Mucosa of descending colon (tissue), 3 donors: ENCODE data around the gene IMPA2. TPM values are rescaled to one million over a fixed set of nuclear protein-coding genes. Genes with fewer than 3 reads are reported as not detected.

ENCODE experiments used
- ATAC-seq: fragments of 200-7000 bp; cut with Tn5 transposase; one replicate; pipeline ENCODE4 v1.9.1; 2020; ENCODE audit warnings: mild to moderate bottlenecking, moderate library complexity
- DNase-seq, 3 donors: peaks; one replicate each; pipeline ENCODE4 v3.0.0-alpha.2; 2020
- H3K36me3 ChIP-seq: fragments of 200-600 bp; one replicate; pipeline ENCODE4 v1.8.0; 2021; ENCODE audit warnings: low read depth, mild to moderate bottlenecking
- H3K4me1 ChIP-seq: fragments of 200-600 bp; one replicate; pipeline ENCODE4 v1.8.0; 2021; ENCODE audit warnings: low read depth, mild to moderate bottlenecking
- H3K4me3 ChIP-seq: fragments of 200-600 bp; one replicate; pipeline ENCODE4 v1.8.0; 2021; ENCODE audit warnings: mild to moderate bottlenecking
- H3K9me3 ChIP-seq: fragments of 200-600 bp; one replicate; pipeline ENCODE4 v1.8.0; 2021; ENCODE audit warnings: mild to moderate bottlenecking
- intact Hi-C, 2 donors: fragments of 100-400 bp; cut with DNase I in 1 of 2; cut with micrococcal nuclease in 1 of 2; formaldehyde crosslinking; loops; one replicate each; pipeline versions ENCODE4 v1.11.0 to v1.11.1; 2022; cut with DNase I, micrococcal nuclease
- total RNA-seq, 3 donors: library from RNA; stranded (reverse); fragmentation: NEBNext Ultra II Directional in 2 of 3; extraction: Animal tissue kit (Norgen Biotek cat#: 25700) in 2 of 3; gene quantifications; one replicate each; pipeline versions ENCODE4 v1.2.1 to v1.2.4, GENCODE V29; 2021 to 2023
- TF ChIP-seq, protein P1 (sequence below): fragments of 200-600 bp; IDR thresholded peaks from one replicate; pipeline ENCODE4 v1.8.0; 2022; ENCODE audit warnings: antibody characterized with exemption, mild to moderate bottlenecking
- donor health status: DM: no; HTN: no; CAD: no; lungs with moderate emphysema.
- donor health status: DM: no; HTN: no; CAD: no.
- donor health status: DM: no; HTN: yes; CAD: no.

The IMPA2 gene
- total RNA-seq, 3 donors from 2014 or later: 58.0 to 152 (median 117) TPM

DNA sequence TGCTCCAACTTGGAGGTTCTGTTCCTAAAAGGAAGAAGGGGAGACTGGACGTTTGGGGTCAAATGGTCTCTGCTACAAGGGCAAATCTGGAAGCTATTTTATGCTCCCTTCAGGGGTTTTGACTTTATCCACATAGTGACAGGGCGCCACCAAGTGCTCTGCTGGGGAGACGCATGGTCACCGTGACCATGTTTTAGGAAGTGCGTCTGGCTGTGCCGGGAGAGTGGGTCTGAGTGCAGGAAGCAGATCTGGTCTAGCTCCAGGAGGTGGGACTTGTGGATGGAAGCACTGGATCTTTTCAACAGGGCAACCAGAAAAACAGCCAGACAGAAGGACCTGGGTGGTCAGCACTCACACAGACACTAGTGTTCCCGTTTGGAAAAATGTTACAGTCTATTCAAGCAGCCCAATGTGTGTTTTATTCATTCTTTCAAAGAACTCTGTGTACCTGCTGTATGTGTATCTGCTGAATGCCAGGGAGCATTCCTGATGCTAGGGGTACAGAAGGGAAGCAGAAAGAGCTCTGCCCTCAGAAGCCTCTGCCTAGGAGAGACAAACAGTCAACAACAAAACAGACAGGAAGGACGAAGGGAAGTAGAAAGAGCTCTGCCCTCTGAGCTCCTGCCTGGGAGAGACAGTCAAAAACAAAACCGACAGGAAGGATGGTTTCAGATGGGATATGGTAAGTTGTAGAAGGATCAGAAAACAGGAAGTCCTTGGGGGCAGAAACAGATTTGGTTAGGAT lies 14.3 kb downstream of the IMPA2 start:
- no peak overlapping the region for H3K4me3 ChIP-seq
- TF ChIP-seq, protein P1, sequence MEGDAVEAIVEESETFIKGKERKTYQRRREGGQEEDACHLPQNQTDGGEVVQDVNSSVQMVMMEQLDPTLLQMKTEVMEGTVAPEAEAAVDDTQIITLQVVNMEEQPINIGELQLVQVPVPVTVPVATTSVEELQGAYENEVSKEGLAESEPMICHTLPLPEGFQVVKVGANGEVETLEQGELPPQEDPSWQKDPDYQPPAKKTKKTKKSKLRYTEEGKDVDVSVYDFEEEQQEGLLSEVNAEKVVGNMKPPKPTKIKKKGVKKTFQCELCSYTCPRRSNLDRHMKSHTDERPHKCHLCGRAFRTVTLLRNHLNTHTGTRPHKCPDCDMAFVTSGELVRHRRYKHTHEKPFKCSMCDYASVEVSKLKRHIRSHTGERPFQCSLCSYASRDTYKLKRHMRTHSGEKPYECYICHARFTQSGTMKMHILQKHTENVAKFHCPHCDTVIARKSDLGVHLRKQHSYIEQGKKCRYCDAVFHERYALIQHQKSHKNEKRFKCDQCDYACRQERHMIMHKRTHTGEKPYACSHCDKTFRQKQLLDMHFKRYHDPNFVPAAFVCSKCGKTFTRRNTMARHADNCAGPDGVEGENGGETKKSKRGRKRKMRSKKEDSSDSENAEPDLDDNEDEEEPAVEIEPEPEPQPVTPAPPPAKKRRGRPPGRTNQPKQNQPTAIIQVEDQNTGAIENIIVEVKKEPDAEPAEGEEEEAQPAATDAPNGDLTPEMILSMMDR: peak; percentile 48
- peaks cover 32% of the 10 kb centered on the region for H3K4me1 ChIP-seq
- no peaks in the 10 kb centered on the region for H3K9me3 ChIP-seq
- ATAC-seq (peak; percentile 76), DNase-seq (peak; percentile 83 to 88 (median 83))
- H3K36me3 ChIP-seq: no peaks in the 10 kb centered on the region
- intact Hi-C loops: loop anchor here (10.0 kb wide), 1 partner anchor 61 kb away; no protein-coding TSS in a partner anchor

DNA sequence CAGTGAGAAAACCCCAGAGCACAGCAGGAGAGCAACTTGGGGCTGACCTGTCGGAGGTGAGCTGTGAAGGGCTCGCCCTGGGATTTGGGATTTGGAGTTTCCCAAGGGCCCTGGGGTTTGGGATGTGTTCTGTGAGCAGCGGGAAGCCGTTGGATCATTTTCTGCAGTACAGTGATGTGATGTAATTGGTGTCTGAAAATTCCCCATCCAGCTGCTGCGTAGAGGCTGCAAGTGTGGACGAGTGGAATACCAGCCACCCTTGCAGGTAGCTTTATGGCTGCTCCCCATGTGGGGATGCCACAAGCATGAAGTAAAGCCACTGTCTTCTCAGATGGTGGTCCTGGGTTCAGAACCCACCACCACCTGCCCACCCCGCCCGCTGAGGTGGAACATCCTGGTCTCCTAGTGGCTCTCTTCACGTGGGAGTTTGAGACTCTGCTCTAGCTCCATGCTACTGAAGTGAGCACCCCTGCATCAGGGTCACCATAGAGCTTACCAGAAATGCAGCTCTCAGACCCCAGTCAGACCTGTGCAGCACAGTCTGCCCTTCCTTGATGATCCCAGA lies 15.0 kb downstream of the IMPA2 start:
- TF ChIP-seq, protein P1: no peak
- no peak for DNase-seq
- Histone ChIP-seq H3K9me3 (no peaks in the 10 kb centered on the region), H3K4me1 (peaks cover 36% of the 10 kb centered on the region), H3K36me3 (no peaks in the 10 kb centered on the region), H3K4me3 (no peak overlapping the region)
- intact Hi-C loops: loop anchor here (10.0 kb wide), 1 partner anchor 61 kb away; no protein-coding TSS in a partner anchor
- ATAC-seq: no peak

DNA sequence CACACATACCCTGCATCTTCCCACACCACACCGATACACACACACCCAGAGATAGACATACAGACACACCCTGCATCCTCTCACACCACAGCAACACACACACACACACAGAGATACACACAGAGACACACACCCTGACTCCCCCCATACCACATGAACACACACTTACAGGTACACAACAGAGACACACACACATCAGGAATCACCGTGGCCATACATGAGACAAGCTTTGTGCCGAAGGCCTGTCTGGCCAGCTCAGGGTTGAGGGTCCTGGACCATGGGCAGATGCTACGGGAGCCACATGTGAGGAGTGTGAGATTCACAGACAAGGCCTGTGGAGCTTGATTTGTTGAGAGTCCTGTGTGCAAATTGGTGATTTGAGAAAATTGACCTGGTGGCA lies 15.6 kb downstream of the IMPA2 start:
- intact Hi-C loops: loop anchor here (10.0 kb wide), 1 partner anchor 62 kb away; no protein-coding TSS in a partner anchor
- H3K36me3 ChIP-seq: no peaks in the 10 kb centered on the region
- TF ChIP-seq, protein P1: no peak
- H3K4me1 ChIP-seq: peaks cover 33% of the 10 kb centered on the region
- H3K9me3 ChIP-seq: no peaks in the 10 kb centered on the region
- DNase-seq (peak in 1 of 3 donors; percentile 17), ATAC-seq (no peak)
- H3K4me3 ChIP-seq: no peak overlapping the region

DNA sequence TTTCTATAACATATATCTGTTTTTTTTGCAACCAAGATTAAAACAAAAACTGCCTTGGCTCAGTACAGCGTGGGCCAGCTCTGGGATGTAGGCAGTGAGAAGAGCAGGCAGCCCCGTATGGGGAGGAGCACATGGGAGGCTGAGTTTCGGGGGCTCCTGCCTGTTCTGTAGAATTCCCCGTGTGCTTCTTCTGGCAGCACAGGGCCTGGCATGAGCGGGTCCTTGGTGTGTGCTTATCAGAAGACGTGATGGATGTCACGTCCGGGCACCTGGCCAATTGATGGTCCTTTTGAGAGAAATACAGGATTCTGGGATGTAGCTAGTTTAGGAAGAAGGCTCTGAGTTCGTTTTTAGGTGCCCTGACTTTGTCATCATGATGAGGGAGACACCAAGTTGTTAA lies 16.2 kb downstream of the IMPA2 start:
- TF ChIP-seq, protein P1: no peak
- no peaks in the 10 kb centered on the region for H3K36me3 ChIP-seq
- ATAC-seq (no peak), DNase-seq (peak in 1 of 3 donors; percentile 22)
- H3K4me3 ChIP-seq: no peak overlapping the region
- H3K9me3 ChIP-seq: no peaks in the 10 kb centered on the region
- intact Hi-C loops: loop anchor here (10.0 kb wide), 1 partner anchor 63 kb away; no protein-coding TSS in a partner anchor
- H3K4me1 ChIP-seq: peaks cover 37% of the 10 kb centered on the region

DNA sequence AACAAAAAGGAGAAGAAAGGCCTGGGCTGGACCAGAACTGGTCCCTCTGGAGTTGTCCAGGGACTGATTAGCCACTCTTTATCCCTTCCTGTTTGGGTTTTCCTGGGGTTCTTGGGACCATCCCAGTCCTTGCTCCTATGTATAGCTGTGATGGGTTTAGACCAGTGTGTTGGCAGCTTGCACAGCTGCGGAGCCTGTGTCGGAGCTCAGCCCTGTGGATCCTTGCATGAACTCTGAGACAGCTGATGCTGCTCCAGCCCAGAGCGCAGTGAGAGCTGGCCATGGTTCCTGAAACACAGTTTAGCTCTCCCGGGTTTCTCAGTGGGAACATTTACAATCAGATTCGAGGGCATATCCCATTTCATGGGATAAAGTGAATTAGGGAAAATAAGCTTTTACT lies 16.9 kb downstream of the IMPA2 start:
- ATAC-seq: no peak
- intact Hi-C loops: loop anchor here (10.0 kb wide), 1 partner anchor 63 kb away; no protein-coding TSS in a partner anchor
- no peaks in the 10 kb centered on the region for H3K9me3 ChIP-seq
- TF ChIP-seq, protein P1: no peak
- peak in 1 of 3 donors; percentile 34 for DNase-seq
- H3K4me1 ChIP-seq: peaks cover 39% of the 10 kb centered on the region
- no peaks in the 10 kb centered on the region for H3K36me3 ChIP-seq
- no peak overlapping the region for H3K4me3 ChIP-seq
